Measurements from ENCODE around the gene C1QTNF1.

The C1QTNF1 gene, protein sequence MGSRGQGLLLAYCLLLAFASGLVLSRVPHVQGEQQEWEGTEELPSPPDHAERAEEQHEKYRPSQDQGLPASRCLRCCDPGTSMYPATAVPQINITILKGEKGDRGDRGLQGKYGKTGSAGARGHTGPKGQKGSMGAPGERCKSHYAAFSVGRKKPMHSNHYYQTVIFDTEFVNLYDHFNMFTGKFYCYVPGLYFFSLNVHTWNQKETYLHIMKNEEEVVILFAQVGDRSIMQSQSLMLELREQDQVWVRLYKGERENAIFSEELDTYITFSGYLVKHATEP

DNA sequence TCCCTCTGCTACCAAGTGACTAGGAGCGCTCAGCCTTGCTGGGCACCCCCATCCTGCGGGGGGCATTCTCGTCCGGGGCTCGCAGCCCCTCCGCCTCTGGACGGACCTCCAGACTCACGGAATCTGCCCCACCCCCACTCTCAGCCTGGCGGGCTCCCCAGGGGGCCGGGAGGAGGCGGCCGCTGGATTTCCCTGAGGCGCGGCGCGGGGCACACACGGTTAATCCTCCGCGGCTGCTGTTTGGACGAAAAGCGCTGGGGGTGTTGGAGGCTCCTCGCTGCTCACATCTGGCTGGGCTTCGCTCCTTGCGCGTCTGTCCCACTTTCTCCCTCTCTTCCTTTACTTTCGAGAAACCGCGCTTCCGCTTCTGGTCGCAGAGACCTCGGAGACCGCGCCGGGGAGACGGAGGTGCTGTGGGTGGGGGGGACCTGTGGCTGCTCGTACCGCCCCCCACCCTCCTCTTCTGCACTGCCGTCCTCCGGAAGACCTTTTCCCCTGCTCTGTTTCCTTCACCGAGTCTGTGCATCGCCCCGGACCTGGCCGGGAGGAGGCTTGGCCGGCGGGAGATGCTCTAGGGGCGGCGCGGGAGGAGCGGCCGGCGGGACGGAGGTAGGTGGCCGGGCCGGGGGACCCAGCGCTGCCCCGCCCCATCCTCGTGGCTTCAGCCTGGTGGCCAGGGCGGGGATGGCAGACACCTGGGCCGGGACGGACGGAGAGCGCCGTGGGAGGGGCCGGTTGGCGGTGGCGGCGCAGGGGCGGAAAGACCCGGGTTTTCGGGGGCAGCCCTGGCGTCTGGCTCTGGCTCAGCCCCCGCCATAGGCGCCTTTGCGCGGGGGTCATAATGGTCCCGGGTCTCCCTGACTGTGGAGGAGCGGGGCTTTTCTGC, at the start of gene C1QTNF1:
Gene C1QTNF1, plus strand, starts transcription at position 284 of the 886 bp plus-strand sequence. CDS start 19,800 bp downstream, outside the sequence.
- no peak for FAIRE-seq

DNA sequence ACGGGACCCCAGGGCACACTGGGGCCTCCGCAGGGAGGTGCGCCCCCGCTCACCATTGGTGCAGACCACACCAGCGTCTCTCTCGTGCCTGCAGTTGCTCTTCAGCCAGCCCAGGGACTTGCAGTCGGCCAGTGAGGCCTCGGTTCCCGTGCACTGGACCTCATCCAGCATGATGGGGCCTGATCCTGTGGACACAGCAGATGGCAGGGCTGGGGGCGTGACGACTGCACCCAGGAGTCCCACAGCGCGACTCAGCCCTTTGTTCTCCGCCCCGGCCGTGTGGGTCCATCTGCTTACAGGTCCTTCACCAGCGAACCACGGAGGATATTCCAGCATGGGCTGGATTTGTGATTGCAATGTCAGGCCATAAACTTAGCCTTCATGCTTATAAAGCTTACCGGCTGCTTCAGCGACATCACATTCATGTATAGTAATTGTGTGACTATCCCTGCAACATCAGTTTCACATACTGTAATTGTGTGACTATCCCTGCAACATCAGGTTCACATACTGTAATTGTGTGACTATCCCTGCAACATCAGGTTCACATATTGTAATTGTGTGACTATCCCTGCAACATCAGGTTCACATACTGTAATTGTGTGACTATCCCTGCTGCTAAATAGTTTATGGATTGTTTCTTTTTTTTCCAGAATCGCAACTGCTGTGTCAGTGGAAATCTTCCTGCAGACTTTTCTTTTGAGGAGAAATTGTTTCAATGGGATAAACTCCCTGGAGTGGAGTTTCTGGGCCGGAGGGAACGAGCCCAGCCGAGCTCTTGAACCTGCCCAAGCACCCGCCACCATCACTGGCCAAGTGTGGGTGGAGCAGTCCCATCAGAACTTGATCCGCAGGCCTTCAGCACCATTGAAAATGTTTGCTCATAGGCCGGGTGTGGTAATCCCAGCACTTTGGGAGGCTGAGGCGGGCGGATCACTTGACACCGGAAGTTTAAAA, 49.1 kb upstream of the C1QTNF1 start:
- FAIRE-seq, result peak; percentile 62

DNA sequence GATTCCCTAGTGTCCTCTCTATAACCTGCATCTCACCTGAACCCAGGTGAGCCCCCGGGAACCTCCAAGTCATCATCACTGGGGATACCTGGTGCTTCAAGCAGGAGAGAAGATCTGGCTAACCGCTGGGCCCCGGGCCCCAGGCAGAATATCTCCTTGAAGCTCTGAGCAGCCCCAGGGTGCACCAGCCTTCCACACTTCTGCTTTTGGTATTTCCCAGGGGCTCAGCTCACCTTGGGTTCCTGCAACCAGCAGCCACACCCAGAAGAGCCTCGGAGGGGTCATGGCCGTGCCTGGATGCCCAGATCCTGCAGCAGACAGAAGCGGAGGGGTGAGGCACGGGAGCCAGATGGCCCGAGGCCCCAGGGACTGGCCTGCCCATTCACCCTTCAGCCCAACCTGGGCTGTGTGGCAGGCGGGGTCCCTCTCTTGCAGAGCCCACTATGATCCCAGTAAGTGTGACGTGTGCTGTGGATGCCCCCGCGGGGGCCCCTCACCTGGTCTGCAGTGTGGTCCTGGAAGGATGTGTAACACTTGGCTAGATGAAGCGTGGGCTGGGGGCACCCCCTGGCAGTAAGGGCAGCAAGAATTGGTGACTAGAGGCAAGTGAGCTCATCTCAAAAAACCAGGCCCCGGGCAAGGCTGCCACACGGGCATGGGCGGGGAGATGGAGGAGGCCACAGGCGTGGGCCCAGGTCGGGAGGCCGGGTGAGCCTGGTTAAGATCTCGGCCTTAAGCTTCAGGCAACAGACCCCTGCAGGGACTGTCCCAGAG, 46.9 kb upstream of the C1QTNF1 start:
- FAIRE-seq, result no peak

DNA sequence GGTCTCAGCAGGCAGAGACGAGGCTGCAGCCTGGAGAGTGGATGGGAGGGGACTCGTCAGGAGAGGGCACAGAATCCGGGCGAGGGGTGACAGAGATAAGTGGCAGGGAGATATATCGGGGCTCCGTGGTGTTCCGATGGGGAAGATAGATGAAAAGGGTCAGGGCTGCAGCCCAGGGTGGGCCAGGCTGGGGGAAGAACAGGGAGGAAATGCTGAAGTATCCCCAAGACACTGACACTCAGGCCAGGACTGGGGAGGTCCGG, 46.4 kb upstream of the C1QTNF1 start:
- no peak for FAIRE-seq

DNA sequence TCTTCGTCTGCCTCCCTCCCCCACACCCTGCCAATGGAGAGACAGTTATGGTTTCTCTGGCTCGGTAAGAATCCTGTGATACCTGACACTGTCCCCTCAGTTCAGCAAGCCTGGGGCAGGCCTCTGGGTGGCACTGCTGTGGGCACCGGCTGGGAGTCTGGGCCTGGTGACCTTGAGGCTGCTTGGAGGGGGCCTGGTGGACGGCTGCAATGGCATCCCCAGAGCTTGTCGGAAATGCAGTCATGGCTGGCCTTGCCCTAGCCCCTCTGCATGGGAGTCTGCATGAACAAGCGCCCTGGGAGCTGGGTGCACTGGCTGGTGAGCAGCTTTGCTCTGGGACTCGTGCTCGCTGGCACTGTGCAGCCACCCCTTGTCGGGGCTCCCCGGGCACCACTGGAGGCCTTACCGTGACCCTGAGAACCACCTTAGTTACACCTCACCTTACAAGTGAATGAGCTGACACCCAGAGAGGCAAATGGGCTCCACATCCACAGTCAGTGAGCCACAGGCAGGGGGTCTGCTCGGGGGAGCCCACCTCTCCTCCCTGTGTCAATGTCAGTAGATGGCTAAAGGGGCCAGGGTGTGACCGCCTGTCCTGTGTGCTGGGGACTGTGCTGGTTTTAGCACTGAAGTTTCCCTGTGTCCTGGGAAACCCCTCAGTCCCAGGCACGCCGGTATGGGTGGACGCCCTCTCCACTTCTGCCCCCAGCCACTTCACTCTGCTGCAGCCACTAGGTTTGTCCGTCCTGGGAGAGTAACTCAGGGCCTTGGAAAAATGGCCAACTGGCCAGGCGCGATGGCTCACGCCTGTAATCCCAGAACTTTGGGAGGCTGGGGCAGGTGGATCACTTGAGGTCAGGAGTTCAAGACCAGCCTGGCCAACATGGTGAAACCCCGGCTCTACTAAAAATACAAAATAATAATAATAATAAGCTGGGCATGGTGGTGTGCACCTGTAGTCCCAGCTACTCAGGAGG, 45.7 kb upstream of the C1QTNF1 start:
- FAIRE-seq, result no peak

DNA sequence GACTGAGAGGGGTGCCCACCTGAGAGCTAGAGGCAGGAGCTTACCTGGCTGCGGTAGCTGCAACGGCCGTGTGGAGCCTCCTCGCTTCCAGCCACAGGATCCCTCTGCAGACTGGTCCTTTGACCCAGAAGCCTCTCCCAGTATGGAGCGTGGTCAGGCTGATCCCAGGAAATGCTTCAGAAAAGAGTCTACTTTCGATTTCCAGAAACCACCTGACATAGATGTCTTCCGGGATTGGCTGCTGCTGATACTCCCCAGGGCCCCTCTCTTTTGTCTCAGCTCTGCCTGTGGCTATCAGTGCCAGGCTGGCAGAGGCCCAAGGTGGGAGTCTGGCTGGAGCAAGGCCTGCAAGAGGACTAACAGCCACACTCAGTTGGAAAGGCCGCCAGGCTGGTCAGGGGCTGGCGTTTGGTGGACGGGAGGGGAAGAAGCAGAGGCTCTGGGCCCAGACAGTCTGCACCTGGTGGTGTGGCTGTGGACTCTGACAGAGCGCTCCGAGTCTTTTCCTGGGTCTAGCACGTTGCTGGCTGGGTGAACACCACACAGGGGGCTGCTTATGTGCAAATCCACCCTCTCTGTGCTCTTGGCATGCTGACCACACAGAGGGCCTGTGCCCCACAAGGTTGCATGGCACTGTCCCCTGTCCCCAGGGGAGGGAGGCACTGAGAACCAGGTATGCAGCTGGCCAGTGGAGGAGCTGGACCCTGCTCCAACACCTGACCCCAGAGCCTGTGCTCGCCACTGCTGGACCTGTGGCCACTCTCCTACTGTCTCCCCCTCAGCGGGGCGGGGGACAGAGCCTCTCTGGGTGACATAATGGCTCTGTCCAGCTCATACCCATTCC, 44.0 kb upstream of the C1QTNF1 start, which contains the start of gene LGALS3BP:
Gene LGALS3BP, minus strand, starts transcription at position 144 of the 844 bp plus-strand sequence. CDS start 2,732 bp downstream, outside the sequence.
- peak; percentile 59 for FAIRE-seq

DNA sequence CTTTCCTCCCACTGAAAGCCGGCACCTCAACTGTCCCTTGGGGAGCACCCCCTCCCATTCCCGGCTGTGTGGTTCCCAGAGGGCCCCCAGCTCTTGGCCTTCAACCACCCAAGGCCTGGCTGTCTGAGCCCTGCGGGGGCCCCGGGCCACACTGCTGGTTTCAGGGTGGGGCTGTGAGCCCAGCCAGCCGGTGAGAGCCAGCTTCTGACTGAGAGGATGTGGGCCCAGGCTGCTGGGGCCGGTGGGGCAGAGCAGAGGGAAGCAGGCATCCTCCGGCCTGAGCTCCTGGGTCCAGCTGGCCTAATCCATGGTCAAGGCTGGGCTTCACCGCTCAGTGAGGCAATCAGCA, 43.4 kb upstream of the C1QTNF1 start:
- FAIRE-seq, result no peak

DNA sequence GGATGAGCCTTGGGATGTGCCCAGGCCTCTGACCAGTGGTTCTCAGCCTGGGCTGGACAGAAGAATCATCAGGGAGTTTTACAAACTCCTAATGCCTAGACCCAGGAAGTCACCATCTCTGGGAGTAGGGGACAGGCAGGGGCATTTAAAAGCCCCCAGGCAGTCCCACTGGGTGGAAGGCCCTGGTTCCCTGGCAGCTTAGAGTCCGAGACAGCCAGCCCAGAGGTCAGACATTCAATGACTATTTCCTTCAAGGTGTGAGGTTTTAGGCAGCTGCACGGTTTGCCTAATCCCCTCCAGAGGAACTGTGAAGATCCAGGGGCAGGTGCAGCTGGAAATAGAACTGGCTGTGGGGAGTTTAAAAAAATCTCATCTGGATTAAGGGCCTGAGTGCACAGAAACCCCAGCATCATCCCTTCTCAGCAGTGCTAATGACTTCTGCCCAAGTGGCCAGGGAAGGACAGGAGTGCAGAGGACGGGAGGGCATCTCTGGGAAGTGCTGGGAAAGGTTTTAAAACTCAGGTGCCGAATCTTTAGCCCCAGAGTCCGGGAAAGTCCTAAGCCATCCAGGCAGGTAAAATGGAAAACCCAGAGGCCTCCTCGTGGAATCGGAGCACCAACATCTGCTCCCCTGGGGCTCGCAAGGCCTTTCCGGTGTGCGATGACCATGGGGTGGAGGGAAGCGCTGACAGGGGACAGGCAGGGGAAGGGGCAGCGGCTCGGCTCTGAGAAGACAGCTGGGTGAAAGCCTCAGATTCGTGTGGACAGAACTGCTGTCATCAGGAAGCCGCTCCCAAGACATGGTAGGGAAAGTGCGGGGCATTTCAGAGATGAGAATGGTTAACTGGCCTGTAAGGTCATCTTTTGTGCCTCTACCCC, 42.7 kb upstream of the C1QTNF1 start:
- no peak for FAIRE-seq

DNA sequence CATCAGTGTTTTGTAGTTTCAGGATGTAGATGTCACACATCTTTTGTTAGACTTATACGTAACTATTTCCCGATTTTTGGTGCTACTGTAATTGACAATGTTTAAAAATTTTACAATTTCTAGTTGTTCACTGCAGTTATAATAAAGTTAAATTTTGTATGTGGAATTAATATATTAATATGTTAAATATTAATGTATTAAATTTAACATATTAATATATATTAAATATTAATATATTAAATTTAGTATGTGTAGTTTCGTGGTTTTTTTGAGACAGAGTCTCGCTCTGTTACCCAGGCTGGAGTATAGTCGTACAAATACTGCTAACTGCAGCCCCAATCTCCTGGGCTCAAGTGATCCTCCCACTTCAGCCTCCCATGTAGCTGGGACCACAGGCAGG, 38.6 kb upstream of the C1QTNF1 start:
- peak; percentile 58 for FAIRE-seq

DNA sequence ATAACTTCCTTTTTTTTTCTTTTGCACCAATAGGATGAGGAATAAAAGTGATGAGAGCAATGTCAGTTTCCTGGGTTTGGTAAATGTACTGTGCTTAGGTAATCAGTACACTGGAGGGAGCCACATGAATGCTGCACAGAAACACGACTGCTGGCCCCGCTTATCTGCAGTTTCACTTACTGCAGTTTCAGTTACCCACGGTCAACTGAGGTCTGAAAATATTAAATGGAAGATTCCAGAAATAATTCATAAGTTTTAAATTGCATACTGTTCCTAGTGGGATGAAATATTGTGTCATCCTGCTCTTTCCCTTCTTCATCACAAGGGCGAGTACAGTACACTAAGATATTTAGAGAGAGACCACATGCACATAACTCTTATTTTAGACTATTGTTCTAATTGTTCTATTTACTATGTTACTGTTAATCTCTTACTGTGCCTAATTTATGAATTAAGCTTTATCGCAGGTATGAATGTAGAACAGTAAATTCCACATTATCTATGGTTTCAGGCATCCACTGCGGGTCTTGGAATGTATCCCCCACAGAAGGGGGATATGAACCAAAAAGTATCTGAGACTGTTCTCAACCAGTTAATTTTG, 37.8 kb upstream of the C1QTNF1 start:
- no peak for FAIRE-seq

DNA sequence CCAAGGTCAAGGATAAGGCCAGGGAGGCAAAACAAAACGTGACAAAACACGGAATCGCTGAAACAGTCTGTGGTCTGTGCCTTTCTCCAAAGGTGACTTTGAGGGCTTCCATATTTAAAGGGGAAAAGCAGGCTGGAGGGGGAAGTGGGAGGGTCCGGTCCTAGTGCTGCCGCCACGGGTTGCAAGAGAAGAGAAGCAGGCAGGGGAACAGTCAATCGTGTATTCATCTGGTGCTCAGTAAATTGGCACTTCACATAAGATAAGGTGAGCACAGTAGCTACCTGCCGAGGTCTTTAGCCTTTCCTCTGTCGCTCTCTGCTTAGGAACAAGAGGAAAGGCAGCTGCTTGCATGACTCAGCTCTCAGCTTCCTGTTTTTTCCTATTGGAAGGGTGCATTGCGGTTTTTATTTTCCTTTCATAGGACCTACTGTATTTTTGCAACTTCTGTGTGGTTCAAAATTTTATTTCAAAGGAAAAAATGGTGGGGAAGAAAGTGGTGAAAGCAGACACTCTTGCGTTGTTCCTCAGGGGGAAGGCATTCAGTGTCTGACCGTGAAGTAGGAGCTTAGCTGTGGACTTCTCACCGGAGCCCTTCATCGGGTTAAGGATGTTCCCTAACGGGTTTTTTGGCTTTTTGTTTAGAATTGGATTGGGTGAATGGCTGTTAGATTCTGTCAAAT, 37.2 kb upstream of the C1QTNF1 start:
- no peak for FAIRE-seq

DNA sequence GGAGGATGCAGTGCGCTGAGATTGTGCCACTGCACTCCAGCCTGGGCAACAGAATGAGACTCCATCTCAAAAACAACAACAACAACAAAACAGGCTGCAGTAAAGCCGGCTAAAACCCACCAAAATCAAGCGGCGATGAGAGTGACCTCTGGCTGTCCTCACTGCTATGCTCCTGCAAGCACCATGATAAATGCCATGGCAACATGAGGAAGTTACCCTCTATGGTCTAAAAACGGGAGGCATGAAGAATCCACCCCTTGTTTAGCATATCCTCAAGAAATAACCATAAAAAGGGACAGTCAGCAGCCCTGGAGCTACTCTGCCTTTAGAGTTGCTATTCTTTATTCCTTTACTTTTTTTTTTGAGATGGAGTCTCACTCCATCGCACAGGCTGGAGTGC, 35.8 kb upstream of the C1QTNF1 start:
- no peak for FAIRE-seq

DNA sequence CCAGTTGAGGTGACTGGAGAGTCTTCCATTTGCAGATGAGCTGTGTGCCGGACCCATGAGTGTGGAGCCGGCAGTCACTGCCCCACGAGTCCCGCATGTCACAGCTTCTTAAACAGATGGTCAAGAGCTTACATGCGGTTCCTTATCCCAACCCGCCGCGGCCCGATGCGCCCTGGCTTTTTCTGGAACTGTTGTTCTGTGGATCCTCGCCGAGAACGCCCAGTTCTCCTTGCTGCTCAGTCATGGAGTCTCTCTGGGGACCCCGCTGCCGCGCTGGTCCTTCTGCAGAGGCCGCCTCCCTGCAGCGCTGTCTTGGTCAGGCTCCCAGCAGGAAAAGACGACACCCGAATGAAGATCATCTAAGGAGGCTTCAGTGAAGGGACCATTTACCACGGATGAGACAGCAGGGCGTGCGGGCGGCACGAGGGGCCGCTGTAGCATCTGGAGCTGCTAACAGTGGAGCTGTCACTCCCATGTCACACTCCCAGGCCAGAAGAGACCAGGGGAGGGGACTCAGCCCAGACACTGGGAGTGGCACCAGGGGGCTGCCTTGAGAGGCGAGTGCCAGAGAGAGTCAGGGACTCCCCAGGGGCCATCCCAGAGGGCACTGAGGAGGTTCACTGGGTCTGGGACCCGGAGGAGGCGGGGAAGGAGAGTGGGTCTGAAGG, 33.5 kb upstream of the C1QTNF1 start:
- FAIRE-seq, result no peak

DNA sequence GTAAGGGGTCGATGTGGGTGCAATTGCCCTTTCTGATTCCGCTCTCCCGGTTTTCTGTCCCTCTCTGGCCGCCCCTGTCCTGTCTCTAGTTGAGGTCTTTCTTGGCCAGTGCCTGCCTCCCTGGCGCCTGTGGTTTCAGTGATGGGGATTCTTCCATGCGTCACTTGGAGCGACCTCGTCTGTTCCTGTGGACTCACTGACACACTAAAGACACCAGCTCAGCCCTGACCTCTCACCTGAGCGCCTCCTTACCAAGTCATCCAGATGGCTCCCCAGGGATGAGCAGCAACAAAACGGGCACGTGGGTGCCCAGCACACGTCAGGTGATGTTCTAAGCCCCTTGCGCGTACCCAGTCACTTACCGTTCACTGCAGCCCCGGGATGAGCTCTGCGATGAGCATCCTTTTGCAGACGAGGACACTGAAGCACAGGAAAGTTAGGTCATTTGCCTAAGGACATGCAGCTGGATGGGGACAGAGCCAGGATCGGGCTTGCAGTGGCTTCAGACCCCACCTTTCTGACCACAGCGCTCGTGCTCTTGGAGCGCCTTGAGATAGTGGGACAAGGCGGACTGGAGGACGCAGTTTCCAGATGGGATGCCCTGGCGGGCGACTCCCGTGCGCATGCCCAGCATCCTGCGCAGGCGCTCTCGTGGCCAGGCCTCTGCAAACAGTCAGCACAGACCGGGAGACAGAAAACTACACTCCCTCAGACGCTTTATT, 32.8 kb upstream of the C1QTNF1 start:
- FAIRE-seq, result no peak

DNA sequence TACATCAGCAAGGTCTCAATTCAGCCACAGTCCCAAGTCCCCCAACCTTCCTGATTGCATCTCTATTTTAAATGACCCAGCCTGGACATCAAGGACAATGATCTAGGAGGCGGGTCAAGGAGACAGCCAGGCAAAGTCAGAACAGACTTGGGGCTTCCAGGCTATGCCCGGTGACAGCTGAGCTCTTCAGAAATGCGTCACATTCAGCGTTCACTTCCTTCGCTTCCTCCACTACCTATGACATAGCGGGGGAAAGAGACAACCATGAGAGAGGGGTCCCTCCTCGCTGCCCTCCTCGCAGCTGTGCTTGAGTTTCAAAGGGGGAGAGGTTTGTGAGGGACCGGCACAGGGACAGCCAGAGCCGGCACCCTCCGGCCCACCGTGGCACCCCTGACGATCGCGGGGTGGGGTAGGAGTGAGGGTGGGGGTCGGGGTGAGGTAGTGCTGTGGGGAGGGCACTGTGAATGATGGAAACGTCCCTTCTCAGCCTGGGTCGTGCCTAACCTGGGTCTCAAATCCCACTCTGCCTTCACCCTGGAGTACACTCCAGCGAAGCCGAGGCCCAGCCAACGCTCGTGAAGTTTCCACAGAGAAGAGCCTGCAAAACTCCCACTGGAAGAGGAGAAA, 31.9 kb upstream of the C1QTNF1 start:
- FAIRE-seq, result no peak

DNA sequence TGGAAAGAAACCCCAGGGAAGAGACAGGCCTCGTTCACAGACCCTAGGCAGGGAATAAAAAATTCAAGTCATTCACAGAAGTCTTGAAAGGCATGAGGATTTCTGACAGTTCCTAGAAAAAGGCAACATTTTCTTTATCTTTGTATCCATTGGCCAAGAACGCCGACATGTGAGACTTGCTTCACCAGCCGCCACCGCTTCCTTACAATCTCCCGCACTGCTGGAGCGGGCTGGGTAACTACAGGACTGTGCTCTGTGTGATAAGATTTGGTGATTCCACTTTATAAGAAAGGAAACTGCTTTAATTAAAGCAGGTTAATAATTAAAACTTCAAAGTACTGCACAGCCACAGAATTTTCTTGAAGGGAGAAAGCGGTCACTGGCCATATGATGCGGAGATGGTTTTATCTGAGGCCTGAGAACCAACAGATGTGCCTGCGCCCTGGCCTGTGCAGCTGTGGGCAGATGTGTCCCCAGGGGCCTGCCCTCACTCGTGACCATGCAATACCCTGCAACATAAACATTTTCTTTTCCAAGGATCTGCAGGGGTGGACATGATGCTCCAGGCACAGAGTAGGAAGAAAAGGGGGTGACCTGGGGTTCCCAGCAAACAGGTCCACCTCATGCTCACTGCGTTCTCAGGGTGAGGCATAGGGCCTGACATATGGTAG, 31.3 kb upstream of the C1QTNF1 start:
- no peak for FAIRE-seq
